HG03108 (cell line): Measurements from ENCODE around the gene NHERF1.

Experiments used
- ATAC-seq: cut with Tn5 transposase; IDR thresholded peaks from one replicate; pipeline ENCODE4 v1.9.1; 2021; ENCODE audit warnings: moderate library complexity; ENCODE audit not compliant: unreplicated experiment

The NHERF1 gene

DNA sequence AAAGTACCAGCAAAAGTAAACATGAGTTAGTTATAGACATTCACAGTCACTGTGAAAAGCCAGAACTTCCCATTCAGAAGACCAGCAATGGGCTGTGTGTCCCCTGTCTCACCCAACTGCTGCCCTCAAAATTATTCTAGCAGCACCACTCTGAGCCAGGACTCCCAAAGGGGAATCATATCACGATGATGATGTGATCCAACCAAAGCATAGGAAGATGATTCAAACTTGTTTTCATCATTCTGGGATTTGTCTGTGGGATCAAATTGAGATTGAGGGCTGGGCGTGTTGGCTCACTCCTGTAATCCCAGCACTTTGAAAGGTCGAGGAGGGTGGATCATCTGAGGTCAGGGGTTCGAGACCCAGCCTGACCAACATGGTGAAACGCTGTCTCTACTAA lies 34.1 kb downstream of the NHERF1 start:
- ATAC-seq: no peak

DNA sequence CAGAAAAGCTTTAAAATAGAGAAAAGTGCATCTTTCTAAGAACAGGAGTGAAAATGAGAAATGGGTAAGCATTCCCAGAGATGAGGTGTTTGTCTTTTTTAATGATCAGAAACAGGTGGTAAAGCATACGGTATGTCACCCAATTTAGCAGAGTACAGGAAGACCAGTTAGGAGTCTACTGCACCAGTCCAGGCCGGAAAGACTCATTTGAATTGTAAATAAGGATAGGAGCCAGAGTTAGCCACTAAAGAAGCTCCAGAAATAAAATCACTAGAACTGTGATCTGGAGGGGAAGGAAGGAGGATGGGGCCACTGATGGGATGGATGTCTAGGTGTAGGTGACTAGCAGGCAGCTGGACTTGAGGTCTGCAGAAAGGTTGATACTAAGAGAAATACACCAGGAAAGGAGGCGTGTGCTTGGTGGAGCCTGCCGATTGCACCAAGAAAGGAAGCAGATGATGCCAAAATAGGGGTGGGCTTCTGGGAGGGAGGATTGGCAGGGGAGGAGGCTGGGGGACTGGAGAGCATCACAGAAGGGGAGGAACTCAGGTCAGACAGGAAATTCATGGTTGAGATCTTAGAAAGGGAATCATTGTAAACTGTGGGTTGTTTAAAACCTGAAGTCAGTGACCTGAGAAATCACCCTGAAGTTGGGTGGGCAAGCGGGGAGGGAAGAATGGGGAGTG lies 35.8 kb downstream of the NHERF1 start:
- no peak for ATAC-seq

DNA sequence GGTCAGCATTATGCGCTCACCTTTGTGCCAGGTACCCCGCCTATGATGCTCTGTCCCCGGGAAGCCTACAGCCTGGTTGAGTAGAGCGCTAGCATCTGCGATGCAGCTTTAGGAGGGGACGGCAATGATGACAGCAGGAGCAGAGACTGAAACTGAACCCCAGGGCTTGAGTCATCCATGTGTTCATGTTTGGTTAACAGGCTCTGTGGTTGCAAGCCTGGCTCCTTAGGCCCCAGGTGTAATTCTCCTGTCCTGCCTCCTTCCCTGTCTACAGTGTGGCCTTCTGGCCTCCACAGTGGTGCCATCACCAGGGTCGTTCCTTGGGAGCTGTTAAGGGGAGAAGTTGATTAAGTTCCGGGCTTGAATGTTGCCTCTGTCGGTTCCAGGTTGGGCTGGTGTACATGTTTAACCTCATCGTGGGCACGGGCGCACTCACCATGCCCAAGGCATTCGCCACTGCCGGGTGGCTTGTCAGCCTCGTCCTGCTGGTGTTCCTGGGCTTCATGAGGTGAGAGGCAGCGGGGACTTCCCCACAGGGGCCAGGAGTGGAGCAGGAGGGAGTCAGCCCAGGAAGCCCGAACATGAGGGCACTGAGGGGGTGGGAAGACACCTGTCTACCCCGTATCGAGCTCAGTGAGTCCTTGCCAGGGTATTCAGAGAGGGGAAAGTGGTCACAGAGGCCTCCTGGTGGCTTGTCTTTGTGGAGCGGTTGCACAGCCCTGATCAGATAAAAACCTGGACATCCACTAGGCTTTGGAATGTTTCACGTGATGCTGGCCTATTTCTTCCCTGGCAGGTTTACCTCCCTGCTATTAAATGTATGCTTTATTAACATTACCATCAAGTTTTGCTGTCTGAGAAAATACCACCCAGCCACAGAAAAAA lies 36.9 kb downstream of the NHERF1 start:
- ATAC-seq: no peak

DNA sequence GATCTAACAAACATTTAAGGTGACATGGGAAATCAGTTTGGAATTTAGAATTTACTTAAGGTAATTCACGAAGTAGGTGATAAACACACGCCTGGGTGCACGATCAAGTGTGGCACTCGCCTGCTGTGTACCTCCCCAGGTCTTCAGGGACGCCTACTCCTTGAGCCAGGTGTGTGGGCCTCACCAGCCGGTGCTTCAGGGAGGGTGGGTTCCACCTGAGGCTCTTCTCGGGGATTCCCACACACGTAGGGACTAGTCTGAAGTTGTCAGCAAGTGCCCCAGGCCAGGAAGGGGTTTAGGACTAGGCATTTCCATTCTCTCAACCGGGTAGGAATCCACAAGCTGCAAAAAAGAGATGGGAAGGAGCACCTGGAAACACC lies 37.5 kb downstream of the NHERF1 start:
- no peak for ATAC-seq

DNA sequence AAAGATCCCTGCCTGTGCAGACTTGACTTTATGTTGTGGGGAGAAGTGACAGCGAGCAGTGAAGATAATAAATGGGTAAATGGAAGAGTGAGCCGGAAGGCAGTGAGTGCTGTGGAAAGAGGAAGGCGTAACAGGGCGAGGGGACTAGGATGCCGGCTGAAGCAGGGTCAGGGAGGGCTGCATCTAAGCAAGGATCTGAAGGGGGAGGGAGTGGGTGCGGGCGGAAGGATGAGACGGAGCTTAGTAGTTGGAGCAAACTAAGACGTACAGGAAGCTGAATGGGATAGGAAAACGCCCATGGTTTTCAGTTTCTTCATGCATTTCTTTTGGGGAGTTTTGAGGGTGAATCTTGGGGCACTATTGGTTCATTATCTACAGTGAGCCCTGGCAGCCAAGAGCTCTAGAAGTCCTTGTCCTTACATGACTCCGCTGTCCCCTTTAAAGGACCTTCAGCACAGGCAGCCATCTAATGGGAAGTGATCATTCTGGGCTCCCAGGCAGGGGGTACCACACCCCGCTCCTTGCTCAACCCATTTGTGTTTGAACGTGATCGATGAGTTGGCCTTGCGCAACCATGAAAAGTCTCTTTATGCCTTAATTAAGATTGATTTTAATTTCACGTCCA lies 38.1 kb downstream of the NHERF1 start:
- no peak for ATAC-seq

DNA sequence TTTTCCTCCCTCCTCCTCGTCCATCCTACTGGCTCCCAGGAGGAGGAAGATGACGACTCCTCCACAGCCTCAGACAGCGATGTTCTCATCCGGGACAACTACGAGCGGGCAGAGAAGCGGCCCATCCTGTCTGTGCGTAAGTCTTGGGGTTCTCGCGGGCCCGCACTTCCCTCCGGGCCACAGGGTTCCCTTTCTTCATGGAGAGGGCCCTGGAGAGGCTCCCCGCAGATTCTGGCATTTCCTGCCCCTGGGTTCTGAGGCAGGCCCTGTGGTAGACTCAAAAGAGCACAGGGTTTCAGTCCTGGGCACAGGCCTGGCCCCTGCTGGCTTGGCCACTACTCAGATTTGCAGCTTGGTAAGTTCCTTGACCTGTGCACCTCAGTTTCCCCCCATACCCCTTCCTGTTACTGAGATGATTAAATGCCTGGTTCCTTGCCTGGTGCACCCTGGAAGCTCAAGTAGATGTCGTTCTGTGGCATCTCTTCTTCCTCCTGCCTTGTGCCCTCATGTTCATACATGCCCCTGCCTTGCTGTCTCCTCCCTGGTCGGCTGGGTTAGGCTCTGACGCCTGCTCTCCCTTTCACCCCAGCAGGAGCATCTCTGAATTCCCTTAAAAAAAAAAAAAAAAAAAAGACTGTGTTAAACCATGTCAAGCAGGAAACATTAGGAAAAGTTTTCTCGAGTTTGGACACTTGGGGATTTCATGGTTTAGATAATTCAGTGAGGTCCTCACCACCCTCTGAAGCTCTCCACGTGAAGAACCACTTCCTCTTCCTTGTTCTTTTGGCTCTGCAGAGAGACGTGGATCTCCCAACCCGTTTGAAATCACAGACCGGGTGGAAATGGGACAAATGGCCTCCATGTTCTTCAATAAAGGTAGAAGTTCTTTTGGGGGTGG lies 42.0 kb downstream of the NHERF1 start:
- no peak for ATAC-seq

DNA sequence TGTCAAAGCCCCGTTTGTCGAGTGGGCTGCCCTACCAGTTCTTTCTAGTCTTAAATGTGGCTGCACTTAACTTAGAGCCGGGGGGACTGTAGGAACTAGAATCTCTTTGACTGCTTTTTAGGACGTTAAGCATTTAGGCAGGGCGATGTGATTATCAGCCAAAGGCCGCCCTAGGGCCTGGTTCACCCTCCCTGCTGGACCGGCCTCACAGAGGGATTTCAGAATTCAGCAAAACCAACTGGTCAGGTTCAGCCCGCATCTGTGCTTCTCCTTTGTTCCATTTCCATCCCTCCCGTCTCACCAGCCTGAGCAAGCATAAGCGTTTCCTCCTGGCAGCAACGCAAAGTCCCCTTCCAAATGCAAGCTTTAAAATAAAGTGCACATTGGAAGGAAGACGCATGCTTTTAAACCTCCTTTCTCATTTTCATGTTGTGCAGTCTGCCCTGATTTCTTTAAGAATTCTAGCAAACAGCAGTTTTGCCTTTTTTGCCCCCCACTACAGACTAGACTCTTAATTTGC lies 44.2 kb downstream of the NHERF1 start:
- no peak for ATAC-seq

DNA sequence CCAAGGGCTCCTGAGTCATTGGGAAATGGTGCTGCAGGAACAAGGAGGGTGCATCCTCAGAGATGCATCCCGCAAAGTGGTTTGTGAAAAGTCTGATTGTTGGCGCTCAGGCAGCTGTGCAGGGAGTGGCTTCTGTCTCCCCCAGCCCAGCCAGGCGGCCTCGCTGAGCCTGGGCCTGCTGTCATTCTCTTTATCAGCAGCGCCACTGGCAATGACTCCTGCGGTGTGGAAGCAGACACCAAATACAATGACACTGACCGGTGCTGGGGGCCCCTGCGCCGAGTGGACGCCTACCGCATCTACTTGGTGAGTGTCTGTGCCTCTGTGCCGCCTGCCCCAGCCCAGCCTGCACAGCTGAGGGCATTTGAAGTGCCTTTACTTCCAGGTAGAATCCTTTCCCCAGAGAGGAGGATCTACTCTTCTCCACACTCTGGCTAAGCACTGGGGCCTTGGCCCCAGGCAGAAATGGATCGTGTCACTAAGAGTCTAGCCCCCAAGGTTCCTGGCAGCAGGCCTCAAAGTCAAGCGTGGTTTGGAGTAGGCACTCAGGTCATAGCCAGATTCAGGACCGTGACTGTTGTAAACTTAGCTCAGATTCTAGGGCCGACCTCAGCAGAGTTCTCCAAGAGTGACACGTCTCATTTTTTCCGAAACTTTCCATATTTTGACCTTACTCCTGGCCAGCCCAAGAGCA lies 47.0 kb downstream of the NHERF1 start:
- no peak for ATAC-seq

DNA sequence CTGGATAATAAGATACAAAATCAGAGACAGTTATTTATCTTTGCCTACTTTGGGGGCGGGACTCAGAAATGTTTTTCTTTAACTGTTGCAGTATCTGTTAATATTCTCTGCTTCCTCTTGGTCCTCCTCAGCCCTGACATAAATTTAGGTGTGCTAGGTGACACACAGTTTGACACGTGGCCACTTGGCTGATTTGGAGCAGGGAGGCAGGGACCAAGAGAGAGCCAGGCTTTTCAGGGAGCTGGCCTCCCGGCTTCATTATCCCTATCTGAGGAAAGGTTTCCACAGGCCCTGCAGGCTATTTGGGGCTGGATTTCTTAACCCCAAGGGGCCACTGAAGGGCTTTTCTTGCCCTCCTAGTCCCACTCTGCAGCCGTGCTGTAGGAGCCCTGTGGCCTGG lies 47.8 kb downstream of the NHERF1 start:
- no peak for ATAC-seq

DNA sequence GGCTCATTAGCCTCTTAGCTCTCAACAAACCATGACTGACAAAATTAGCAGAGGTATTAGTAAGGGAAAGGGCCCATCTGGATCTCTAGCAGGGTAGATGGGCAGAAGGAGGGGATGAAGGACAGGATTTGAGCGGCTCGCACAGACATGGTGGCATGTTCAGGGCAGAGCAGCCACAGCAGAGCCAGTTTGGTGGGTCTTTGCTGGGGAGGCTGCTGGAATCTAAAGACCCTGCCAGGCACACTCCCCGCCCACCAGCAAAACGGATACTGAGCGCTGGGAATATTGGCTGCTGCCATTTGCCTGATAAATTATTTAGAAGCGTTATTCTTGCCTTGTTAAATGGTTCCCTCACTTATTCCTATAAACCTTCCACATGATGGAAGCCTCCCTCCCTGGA lies 48.4 kb downstream of the NHERF1 start:
- ATAC-seq: no peak

DNA sequence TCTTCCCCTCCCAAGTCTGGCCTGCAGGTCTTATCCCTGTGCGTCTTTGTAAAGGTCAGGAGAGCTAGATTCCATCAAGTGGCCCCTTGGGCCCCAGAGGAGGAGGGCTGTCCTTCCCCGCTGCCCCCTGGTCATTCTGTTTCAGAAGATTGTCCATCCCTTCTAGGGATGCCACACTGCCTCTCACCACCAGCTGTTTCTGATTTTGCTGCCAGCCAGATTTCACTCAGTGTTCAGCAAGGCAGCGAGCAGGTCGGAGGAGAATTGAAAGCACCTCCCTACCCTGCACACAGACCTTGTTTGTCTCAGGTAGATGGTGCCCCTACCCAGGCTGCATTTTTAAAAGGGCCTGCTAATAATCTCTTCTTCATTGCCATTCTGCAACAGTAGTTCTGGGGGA lies 49.4 kb downstream of the NHERF1 start:
- ATAC-seq: no peak

DNA sequence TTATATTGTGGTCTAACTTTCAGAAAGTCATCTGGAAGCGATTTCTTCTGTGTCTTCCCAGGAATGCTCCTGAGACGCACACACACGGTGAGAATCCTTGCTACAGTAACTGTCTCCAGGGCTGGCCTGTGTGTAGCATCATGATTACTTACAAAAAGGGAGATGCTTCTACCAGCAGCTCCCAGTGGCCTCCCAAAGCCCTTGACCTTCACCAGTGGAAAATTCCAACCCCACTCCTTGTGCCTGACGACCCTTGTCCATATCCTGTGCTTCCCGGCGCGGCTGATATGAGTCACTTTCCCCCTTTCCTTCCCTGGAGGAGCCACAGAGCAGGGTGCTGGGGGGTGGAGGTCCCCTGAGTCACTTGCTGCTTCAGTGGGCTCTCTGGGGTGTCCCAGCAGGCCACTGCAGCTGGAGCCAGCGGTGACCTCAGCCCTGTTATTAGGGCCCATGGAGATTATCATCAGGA lies 49.8 kb downstream of the NHERF1 start:
- no peak for ATAC-seq

DNA sequence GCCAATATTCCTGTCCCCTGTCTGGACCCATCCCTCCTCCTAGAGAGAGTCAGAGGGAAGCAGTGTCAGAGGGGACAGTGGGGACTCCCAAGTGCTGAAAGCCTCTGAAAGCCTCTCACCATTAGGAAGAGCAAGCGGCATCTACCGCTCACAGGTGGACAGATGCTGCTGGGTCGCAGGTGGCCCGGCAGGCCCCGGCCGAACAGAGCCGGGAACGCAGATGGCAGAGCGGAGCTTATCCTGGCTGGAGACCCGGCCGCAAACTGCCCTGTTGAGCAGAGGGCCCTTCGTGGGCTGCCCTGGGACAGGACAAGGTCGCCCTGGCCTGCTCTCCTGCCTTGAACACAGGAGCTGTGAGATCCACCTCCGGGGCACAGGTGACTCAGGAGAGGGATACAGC lies 50.7 kb downstream of the NHERF1 start:
- no peak for ATAC-seq

DNA sequence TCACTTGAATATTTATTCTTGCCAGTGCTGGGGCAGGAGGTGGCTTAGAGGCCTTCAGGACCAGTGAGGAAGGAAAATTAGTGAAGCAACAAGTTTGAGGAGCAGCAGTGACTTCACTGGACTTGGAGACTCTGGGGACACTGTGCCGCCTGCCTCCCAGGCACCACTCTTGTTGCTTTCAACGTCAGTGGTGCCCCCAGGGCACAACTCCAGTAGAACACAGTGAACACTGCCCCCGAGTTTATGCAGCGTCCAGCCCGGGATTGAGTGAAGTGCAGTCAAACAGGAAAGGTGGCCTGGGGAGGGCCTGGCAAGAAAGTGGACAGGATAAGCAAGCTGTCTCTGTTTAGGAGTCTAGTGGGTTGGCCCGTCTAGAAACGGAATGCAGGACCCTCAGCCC lies 52.1 kb downstream of the NHERF1 start:
- ATAC-seq: no peak

DNA sequence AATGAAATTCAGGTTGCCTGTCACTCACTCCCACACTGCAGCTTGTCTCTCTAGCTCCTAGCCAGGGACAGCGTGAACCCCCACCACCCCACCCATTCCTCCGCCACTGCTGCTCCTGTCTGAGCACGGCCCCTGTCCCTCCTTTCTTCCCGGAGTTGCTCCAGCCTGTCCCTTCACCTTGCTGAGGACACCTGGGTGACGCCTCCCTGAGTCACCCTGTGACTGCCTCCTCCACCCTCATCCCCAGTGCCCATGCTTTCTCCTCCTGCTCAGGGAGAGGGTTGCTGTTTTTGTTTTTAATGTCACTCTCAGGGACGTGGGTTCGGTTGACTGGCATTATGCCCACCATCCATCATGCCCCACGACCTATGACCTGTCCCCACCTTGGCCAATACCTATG lies 53.5 kb downstream of the NHERF1 start:
- no peak for ATAC-seq

DNA sequence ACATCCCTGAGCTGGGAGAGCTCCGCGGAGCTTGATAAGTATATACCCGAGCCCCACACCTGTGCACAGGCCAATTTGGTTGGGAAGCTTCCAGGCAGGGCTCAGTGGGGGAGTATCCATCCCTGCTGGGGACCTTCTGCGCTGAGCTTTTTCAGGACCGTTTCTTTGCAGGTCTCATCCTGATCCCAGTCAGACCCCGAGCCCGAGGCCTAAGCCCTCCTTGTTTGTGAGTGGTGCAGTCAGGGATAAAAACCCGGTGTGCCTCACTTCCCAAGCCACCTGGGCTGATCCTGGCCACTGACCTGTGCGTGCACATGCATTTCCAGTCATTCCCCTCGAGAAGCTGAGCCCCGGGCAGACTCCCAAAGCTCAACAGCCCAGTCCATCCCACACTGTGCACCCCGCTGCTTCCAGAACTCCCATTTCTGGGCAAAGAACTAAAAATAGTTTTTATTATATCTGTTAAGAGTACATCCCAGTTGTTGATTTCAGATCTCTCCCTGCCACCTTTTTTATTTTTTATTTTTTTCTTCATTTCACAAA lies 55.0 kb downstream of the NHERF1 start:
- ATAC-seq: no peak

DNA sequence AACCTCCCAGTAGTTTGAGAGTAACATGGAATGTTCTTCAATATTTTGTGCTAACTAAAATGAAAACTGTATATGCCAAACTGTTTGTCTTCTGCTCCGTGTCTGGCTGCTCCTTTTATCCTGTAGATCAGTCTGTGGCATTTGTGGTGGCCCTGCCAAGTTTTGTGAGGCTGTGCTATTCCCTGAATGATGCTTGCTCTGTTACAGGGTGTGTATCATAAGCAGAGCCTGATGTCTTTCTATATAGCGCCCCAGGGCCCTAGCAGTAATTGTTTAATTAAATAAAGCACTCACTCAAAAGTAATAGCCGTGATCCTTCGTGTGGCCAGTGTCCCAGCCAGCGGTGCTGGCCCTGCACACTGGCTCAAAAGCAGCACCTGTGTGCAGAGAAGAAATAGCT lies 55.5 kb downstream of the NHERF1 start:
- no peak for ATAC-seq

DNA sequence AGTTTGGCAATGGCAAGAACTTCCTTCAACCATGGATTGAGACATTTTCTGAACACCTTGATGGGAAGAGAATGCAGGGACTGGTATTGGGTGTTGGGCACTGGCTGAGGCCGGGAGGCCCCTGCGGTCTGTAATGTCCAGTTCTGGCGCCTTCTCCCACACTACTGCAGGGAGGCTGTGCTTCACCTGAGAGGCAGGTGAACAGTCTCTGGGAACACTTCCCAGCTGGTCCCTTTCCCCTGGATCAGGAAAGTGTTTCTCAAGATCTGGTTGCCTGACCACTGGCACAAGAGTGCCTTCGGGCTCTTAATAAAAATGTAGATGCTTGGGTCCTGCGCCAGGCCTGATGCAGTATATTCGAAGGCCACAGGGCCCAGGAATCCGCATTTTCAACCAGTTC lies 56.3 kb downstream of the NHERF1 start:
- no peak for ATAC-seq

DNA sequence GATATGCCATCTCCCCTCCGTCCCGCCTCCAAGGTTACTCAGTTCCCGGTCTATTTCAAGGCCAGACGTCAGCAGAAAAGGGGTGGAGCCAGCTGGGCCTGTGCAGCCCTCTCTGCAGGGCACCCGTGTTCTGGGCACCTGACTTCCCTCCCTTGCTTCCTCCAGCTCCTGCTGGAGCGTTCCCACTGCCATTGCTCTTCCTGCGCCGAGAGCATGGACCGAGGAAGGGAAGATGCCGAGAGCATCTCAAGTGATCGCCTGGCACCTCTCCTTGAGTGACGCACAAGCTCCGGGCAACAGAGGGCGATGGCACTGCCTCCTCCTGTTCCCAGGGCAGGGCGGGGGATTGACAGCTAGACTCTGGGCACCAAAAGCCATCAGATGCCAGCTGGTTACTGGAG lies 57.2 kb downstream of the NHERF1 start:
- no peak for ATAC-seq

DNA sequence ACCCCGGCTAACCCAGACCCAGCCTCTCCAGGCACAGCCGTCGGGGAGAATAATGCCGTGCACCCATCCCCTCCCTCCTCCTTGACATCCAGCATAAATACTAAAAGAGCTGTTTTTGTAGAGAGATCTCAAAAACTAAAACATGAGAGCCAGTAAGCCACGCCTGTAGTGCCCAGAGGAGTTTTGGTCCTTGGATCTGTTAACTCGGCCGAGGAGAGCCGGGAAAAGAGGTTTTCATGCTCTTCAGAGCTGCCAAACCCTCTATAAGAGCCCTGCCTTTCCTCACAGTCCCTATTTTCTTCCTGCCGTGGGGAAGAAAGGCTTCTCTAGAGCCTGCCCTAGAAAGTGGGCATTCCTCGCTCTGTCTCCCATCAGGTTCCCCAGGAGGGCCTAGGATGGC lies 57.9 kb downstream of the NHERF1 start:
- ATAC-seq: no peak
